Kidney capillary endothelial cell (primary cell): ENCODE measurements around the gene FGF9.

Source experiments
- DNase-seq: peaks from one replicate; pipeline ENCODE4 v3.0.0-alpha.2; 2018; ENCODE audit warnings: low spot score

Gene FGF9

DNA sequence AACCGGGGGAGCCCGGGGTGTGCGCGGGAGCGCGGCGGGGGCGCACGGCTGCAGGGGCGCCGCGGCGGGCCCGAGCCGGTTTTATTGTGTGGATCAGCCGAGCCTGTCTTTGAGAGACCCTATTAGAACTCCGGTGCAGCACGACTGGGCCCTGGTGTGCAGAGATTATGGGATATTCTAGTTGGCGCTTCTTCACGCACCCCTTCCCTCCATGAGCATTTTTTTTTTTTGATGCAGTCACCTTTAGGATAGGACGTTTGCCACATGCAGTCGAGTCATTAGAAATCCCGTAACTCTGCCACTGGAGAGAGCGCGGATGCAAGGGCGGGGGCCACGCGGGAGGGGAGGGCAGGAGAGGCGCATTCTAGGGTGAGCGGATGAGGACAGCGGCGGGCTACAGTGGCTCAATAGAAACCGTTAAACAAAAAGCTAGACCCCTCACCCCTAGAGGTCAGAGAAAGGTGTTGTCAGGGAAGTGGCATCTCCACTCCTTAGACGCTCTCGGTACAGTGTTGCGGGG lies 3.7 kb downstream of the FGF9 start:
- DNase-seq, result no peak

DNA sequence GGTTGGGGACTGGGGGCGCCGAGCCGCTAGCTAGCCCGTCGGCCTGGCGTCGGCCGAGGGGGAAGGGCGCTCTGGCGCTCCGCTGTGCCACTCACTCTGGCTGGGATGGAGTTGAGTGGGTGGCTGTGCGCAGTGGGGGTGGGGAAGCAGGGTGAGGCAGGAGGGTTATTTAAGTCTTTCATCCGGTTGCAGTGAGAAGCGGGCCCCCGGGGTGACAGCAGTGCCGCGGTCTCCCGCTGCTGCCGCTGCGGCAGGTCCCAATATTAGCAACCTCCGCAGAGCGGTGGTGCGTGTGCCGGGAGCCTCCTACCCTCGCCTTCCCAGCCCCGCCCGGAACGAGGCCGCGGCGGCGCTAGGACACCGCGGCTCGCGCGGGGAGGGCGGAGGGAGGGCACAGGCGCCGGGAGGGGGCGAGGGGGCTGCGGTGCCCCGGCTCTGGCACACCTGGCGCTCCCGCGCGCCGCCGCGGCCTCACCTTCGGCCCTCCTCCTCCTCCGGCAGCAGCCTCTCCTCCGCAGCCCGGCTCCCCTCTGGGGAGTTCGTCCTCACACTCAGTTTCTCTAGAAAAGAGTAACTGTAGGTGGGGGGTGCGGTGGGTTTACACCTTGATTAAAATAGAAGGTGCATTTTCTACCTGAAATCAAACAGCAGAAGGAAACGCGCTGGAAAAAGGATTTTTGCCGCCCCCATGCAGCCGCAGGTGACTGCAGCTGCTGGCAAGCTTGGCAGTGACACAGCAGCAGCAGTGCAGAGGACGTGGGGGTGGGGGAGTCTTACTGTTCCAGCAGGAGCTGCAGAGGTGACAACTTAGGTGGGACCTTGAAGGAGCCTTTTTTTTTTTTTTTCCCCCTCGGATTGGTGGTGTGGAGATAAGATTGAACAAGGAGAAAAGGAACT lies 4.5 kb downstream of the FGF9 start:
- no peak for DNase-seq

DNA sequence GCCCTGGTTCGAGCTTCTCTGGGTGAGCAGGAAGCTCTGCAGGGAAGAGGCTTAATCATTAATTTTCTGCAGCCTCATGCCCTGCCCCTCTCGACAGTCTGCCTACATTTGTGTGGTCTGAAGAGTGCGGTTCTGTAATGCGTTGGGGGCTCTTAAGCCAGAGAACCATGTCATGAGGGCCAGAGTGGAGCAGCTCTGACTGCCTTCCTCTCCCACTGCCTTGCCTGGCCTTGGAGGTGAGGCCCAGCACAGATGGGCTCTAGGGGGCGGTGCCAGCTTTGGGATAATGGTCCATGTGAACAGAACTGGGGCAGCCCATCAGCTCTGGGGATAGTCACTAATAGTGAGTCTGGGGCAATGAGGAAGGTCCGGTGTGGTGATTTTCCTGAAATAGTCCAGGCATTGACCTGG lies 5.7 kb downstream of the FGF9 start:
- no peak for DNase-seq

- no peak for DNase-seq
Measured at GRCh38 chr13:21677075-21677623, 6.3 kb downstream of the FGF9 start.

DNA sequence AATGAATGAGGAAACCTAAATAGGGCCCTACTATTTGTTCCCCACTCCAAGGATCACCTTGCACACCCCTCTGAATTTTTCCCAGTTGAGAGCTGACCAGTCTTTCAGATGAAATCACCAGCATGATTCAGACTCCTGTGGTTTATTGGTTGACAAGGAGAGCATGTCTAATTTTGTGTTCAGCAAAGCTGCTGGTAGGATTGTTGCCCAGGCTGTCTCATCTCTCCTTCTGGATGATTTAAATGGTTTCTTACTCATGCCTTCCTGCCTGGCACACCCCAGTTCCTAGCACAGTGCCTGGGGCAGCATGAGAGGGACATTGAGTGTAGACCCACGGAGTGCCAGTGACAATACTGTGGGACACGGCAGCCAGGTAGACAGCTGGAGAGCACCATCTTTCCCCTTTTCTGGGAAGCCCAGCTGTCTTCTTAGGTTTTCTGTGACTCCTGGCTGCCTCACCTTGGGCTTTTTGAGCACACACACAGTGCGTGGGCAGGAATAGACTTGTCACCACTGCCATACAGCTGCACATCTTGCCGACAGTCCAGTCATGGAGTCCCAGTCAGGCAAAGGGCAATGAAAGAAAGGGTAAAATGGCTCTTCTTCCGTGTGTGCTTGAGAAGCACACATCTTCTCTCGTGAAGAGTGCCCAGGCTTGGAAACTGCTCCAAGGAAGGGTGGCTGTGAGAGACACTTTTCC lies 12.3 kb downstream of the FGF9 start:
- DNase-seq, result no peak

DNA sequence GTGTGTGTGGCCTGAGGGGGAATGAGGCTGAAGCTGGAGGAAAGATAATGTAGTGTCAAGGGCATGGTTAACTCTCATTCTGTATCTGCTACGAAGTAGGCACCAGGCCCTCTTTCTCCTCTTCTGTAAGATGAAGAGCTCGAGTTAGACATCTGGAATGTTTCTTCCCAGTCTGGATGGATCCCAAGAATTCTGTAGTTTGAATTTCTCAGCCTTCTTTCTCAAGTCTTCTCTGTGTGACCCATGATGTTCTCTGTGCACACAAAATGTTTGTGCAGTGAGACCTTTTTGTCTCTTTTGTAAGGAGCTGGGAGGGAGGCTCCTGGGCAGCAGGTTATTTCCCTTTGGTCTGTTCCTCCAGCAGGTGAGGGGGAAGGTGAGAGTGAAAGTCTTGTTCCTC lies 13.7 kb downstream of the FGF9 start:
- no peak for DNase-seq

DNA sequence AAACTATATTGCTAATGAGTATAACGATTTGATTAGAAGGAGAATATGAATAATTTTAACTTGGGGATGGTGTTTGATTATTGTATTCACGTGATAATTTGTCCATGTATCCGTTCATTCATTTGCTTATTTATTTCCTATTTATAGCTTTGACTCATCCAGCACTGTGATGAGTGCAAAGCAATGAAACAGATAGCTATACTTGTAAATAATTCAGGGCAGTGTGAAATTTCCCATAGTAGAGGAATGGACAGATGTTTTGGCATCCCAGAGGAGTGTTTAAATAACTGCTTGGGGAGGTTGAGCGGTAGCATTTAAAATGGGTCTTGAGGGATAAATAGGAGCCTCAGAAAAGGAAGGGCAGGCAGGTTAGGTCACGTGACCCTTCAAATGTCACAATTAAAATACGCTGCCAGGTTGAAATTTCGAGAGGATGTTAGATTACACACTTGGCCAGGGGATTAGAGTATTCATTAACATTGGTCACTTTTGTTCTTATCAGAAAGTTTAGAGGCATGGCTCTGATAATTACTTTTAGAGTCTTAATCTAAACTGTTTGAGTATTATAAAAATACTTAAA lies 14.7 kb downstream of the FGF9 start:
- DNase-seq, result no peak

DNA sequence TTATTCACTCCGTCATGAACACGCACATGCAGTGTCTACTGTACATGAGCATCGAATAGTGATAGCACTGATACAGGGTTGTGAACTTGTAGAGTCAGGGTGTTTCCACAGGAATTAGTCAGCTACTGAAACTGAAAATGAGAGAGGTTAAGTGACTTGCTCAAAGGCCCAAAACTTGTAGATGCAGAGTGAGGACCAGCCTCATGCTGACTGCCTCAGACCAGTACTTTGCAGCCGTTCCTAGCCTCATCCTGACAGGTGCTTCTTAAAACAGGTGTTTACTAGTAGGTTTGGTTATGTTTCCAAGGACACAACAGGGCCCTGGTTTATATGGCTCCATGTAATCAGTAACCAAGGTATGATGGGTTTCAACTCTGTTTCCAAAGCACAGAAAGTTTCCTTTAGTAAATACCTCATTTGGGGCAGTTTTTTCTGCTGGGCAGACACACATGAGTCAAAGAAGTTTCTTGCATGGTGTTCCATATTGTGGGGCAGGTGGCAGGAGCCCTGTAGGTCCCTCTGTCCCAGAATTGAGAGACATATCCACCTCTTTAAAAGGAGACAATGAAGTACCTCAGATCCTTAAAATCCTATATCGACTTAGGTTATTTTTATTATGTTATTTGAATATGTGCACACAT lies 16.0 kb downstream of the FGF9 start:
- DNase-seq, result no peak

- no peak for DNase-seq
Measured at GRCh38 chr13:21688056-21688455, 17.2 kb downstream of the FGF9 start.

DNA sequence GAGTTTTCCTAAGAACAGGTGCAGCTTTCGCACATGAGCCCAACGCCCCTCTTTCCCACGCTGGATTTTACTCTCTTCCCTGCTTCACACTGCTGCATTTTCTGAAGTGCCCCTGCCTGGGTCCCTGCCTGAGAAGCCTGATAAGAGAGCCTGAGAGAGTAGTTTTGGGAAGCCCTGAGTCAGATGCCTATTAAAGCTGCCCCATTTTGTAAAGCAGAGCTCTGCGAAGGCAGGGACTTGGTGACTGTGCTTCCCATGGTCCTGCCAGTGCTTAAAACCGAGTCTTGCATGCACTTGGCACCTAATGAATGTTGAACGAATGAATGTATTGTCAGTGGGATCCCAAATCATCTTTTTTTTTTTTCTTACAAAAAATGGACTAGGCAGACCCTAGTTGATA lies 18.2 kb downstream of the FGF9 start:
- no peak for DNase-seq

GRCh38 chr13:21690955-21691354 lies 20.1 kb downstream of the FGF9 start:
- DNase-seq, result no peak

GRCh38 chr13:21691500-21691899 lies 20.6 kb downstream of the FGF9 start:
- DNase-seq, result no peak

DNA sequence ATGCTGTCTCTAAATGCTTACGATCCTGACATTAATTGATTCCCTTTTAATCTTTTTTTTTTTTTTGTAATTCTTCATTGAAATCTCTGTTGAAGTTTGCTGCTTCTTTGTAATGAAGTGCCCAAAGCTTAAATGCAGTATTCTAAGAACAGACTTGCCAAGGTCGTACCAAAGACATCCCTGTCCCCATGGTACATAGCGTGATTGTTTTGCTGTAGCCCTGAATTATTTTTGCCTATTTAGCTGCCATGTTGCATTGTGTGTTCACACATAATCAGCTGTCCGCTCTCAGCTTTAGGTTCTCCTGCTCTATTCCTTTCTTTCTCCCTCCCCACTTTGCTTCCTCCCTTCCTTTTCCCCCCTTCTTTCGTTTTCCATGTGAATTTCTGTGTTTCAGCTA lies 21.1 kb downstream of the FGF9 start:
- no peak for DNase-seq

GRCh38 chr13:21694831-21695230 lies 24.0 kb downstream of the FGF9 start:
- no peak for DNase-seq

DNA sequence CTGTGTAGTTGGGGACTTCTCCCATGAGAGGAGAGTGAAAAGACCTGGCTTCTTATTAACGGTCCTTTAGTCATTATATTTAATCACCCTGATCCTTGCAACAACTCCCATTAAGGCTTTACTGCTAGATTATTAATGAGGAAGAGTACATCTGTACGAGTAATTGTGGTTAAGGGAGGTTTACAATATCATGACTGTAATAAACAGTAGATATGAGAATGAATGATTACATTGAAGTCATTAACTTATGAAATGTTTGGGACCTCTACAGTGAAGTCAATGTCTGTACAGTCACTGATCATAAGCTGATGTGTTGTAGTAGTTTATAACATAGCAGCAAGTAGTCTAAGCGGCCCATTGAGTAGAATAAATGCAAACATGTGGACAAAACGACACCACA lies 24.7 kb downstream of the FGF9 start:
- no peak for DNase-seq

GRCh38 chr13:21696865-21697448 lies 26.1 kb downstream of the FGF9 start:
- DNase-seq, result no peak

GRCh38 chr13:21698817-21699679 lies 28.2 kb downstream of the FGF9 start:
- no peak for DNase-seq

DNA sequence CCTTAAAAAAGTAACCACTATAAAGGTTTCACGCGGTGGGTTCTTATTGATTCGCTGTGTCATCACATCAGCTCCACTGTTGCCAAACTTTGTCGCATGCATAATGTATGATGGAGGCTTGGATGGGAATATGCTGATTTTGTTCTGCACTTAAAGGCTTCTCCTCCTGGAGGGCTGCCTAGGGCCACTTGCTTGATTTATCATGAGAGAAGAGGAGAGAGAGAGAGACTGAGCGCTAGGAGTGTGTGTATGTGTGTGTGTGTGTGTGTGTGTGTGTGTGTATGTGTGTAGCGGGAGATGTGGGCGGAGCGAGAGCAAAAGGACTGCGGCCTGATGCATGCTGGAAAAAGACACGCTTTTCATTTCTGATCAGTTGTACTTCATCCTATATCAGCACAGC lies 30.6 kb downstream of the FGF9 start:
- no peak for DNase-seq

DNA sequence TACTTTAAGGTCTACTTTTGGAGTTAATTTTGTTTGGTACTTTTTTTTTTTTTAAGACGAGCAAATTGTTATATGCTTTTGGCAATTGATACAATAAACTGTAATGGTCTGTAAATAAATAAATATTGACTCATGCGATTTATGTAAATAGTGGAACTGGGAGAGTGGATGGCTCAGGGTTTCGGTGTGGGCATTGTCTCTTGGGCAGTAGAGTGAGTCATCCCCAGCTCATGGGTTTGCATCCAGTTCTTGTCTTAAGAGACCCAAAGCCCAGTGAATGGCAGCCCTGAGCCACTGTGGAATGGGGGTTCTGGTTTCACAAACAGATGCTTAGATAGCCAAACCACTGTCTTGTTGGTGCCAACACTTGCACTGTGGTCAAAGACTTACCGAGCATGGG lies 33.0 kb downstream of the FGF9 start:
- DNase-seq, result no peak

- no peak for DNase-seq
Measured at GRCh38 chr13:21707586-21707985, 36.7 kb downstream of the FGF9 start.

DNA sequence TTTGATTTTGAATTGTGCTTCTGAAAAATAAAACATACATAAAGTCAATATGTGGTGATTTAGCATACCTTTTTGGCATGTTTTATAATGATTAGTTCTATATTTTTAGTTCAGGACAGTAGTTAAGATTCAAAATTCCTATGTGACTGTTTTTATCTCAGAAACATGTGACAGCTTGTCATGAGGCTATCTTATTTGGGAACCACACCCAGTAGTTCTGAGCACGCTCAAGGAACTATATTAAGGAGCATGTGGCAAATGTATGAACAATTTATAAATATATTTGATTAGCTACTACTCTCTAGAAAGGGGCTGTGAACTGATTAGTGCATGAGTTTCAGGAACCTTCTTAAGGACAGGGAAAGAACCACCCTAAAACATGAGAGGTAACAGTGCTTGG lies 38.8 kb downstream of the FGF9 start:
- DNase-seq, result no peak
